ENCODE results near the gene DEFB132.

DNA sequence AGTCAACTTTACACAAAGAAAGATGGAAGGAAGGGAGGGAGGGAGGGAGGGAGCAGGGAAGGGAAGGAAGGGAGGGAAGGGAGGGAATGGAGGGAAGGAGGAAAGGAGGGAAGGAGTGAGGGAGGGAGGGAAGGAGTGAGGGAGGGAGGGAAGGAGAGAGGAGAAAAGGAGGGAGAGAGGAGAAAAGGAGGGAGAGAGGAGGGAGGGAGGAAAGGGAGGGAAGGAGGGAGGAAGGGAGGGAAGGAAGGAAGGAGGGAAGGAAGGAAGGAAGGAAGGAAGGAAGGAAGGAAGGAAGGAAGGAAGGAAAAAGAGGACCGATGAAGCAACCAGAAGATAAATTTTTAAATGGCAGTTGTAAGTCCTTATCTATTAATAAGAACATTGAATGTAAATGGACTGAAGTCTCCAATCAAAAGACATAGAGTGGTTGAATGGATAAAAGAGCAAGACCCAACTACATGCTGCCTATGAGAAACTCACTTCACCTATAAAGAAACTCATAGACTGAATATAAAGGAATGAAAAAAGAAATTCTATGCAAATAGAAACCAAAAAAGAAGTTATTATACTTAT lies 36.2 kb upstream of the DEFB132 start:
- TF ChIP-seq POLR2A (IDR thresholded peaks at IDR 0.05; ENCODE audit: low read length) (no peak), GATA1 (IDR thresholded peaks at IDR 0.05; ENCODE audit: low read depth, low read length) (no peak)
